GM19025 (cell line): ENCODE data around the gene SS18L1.

Experiments used
- ATAC-seq: cut with Tn5 transposase; IDR thresholded peaks from one replicate; pipeline ENCODE4 v1.9.1; 2021; ENCODE audit warnings: mild to moderate bottlenecking, low read depth, moderate library complexity; ENCODE audit not compliant: unreplicated experiment

The SS18L1 gene

DNA sequence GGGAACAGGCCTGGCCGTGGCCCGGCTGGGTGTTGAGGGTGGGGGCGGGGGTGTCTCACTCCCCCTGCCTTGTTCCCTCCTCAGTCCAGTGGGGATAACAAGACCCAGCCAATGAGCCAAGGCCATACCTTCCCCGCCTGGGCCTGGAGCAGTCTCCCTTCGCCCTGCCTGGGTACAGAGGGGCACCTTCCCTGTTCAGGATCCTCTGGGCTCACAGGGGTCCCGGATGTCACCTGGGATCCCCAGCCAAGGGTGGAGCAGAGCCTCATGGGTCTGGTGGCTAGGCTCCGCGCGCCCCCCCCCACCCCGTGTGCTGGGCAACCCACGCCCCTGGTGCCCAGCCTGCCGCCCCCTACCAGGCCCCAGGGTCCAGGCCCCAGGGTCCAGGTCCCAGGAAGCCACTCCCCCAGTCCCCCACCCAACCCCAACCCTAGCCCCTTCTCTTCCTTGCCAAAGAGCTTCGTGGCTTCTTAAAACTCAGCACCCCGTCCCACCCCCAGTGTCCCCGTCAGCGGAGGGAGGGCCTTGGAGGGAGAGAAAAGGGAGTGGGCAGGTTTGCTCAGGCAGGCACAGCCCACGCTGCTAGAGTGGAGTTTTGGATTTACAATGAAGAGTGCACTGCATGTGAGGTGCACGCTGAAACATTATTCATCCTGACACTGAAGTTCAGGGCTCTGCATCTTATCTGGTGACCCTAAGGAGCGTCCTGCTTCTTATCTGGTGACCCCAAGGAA, 64.7 kb downstream of the SS18L1 start:
- ATAC-seq, result no peak

DNA sequence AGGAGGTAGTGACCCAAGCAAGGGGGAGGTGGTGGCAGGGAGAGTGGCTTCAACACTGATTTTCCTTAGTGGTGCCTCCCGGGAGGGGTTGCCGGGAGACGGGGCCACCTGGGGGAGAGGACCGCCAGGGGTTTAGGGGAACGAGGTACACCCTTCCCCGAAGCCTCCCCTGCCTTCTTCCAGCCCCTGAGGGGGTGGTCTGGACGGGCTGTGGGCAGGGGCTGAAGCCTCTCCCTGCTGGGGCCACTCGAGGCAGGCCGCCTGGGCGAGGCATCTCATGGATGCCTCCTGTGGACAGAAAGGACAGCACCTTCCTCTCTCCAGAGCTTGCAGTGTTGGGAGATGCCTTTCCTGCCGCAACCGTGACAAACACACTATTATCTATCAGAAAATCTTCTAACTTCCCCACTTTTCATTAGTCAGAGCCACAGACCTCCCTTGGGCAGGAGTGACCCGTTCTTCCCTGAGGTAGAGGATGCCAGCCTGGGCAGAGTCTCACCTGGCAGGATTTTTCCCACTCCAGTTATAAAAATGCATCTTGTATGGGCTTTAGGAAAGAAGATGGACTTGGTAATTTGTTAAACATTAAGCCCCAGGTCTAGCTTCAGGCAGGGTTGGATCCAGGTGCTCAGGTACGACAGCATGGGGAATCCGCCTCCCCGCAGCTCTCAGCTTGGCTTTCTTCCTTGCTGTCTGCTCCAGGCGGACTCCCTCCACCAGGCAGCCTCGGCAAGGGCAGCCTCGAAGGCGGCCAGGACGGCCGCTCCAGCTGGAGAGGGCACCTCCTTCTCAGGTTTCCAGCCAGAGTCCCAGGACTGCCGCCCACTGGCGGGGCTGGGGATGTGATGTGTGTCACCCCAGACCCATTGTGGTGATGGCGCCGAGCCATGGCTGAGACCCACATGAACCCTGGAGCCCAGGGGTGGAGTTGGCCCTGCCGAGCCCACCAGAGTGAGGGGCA, 65.5 kb downstream of the SS18L1 start:
- ATAC-seq, result no peak

DNA sequence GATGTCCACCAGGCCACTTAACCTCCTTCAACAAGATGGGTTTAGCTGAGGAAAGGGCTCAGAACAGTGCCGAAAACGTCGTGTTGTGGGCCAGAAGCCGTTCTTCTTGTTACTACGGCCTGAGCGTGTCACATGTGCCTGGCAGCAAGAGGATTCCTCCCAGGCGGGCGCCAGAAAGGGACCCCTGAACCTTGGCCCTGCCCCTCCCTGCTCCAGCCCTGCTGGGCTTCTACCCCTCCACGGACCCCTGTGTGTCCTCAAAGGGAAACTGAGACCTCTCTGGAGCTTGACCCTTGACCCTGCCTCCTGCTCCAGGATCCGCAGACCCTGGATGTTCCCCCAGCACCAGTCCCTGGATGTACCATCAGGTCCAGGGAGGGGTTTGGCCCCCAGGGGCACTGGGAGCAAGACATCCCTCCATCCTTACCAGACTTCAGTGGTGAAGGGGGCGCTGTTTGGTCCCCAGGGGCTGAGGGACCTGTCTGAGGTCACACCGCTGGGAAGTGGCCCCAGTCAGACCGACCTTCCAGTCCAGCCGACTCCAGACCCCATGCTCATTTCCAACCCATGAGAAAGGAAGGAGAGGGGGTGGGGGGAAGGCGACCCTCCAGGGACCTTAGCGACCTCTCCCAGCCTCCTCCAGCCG, 66.4 kb downstream of the SS18L1 start:
- ATAC-seq, result no peak

DNA sequence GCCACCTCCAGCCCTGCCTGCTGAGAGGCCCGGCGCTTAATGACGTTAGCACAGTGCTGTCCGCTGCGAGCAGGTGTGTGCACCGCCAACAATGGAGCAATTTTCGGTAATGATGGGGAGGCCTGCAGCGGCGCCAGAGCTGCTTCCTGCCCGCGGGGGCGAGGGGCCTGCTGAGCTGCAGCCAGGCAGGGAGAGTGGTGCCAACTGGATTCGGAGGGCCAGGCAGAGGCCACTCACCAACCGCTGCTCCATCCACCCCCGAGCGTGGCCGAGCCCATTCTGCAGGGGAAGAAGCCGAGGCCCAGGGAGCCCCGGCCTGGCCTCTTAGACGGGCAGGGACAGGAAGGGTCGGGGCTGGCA, 66.9 kb downstream of the SS18L1 start:
- no peak for ATAC-seq

DNA sequence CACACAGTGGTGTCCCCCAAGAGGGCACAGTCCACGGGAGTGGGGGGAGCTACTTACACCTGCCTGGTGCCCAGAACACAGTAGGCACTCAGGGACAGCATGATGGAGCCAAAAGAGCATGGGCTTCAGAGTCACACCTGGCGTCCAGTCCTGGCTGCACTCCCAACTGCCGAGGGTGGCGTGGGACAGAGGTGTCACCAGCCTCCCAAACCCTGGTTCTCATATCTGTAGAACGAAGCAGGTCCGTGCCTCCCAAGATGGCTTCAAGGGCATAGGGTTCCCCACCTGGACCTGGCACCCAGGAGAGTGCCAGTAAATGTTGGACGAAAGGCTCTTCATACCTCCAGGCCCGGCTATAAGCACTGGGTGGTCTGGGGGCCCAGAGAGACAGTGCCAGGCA, 67.6 kb downstream of the SS18L1 start:
- no peak for ATAC-seq

DNA sequence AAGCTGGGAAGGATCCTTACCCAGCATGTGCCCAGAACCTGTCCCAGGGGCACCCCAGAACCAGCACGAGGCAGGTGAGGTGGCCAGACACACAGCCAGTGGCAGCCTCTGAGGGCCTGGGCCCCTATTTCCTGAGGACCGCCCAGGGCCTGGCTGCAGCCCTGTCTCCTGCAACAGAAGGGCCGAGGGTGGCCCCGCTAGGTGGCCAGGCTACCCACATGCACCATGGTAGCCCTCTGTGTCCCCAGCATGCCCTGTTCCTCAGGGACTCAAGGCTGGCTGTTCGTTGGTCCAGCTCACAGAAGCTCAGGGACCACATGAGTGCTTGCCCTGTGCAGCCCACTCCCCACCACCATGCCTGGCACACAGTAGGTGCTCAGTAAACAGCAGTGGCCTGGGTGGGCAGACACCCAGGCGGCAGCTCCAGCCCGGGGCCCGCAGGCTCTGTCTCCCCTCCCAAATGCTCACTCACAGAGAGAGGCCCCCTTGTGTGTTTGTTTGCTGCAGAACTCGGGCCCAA, 68.3 kb downstream of the SS18L1 start:
- no peak for ATAC-seq

DNA sequence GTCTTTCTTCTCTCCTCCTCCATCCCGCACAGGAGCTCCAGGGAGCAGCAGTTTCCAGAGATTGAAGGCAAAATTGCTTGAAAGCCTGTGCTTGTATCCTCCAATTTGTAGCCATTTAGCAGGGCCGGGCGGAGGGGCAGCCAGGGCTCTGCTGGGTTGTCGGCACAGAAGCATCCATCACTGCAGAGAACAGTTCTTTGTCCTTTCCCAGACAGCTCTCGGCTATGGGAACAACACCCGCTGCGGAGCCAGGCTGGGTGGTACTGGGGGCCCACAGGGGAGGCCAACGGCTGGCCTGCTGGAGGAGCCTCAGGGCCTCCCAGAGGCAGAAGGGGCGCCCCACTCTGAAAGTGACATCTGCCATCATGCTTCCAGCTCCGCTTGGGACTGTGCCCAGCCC, 68.7 kb downstream of the SS18L1 start:
- no peak for ATAC-seq

DNA sequence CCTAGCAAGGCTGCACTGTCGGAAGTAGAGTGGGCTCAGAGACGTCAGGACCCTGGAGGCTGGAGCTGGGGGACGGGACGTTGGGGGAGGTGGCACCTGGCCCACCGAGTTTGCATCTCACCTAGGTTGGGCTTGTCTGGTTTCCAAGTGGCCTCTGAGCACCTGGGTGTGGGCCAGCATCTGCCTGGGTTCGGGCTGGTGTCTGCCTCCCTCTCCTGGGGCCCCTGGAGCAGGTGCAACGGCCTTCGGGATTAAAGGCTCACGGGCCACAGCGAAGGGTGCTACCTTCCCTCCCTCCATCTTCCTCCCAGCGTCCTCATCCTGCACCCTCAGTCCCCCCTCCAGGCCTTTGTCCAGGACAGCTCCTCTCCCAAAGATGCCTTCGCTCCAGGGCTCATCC, 70.5 kb downstream of the SS18L1 start:
- no peak for ATAC-seq

DNA sequence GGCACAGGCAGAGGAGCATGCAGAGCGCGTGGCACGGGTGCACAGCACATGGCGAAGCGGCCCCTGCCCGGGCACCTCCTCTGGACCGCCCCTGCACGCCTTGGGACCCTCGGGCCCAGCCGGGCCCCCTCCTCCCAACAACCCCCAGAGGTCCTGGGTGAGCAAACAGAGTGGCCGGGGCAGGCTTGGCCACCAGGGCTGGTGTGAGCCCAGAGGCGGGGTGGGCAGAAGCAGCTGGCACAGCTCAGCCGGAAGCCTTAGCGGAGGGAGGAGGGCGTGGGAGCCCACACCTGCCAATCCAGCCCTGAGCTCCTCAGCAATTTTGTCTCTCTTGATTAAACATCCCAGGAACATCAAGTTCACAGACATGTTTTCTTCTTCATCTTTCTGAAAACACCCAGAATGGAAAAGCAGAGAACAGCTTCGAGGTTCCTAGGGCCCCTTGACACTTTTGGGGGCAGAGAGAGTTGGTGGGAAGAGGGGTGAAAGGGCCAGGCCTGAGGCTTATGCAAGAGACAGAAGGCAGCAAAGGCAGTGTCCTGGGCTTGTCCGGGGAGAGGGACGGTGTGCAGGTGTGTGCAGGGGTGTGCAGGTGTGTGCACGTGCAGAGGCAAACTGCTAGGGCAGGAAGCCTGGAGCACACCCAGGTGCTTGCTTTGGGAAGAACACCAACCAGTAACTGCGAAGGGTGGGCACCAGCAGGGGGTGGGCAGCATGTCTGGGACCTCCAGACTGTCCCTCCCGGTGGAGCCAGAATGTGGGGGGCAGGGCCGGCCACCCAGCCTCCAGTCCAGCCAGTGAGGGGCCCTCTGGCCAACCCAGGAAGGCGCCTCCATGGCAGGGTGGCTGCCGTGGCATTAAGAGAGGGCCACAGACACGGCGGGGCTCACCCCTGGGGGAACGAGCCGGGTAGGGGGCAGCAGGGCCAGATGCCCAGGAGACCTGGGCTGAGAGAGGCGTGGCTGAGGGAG, 71.7 kb downstream of the SS18L1 start:
- no peak for ATAC-seq

DNA sequence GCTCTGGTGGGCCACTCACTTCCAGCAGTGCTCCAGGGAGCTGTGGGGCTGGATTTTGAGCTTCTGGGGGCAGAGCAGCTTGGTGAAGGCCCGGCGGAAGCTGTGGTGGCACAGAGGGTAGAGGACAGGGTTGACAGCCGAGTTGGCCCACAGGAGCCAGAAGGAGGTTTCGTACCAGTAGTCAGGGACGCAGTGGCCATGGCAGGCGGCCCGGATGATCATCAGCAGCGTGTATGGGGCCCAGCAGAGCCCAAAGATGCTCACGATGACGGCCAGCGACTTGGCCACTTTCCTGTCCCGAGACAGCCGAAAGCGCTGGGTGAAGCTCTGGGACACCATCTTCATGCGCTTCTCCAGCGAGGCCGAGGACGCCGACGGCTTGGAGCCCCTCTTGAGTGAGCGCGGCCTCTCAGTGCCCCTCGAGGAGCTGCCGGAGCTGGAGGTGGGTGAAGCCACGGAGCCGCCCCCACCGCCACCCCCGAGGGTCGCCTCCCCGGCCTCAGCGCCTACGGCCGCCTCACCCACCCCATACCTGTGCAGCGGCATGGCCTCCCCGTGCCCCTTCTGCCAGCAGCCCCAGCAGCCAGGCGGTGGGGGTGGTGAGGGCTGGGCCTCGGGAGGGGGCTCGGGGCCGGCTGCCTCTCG, 72.5 kb downstream of the SS18L1 start:
- ATAC-seq, result no peak

DNA sequence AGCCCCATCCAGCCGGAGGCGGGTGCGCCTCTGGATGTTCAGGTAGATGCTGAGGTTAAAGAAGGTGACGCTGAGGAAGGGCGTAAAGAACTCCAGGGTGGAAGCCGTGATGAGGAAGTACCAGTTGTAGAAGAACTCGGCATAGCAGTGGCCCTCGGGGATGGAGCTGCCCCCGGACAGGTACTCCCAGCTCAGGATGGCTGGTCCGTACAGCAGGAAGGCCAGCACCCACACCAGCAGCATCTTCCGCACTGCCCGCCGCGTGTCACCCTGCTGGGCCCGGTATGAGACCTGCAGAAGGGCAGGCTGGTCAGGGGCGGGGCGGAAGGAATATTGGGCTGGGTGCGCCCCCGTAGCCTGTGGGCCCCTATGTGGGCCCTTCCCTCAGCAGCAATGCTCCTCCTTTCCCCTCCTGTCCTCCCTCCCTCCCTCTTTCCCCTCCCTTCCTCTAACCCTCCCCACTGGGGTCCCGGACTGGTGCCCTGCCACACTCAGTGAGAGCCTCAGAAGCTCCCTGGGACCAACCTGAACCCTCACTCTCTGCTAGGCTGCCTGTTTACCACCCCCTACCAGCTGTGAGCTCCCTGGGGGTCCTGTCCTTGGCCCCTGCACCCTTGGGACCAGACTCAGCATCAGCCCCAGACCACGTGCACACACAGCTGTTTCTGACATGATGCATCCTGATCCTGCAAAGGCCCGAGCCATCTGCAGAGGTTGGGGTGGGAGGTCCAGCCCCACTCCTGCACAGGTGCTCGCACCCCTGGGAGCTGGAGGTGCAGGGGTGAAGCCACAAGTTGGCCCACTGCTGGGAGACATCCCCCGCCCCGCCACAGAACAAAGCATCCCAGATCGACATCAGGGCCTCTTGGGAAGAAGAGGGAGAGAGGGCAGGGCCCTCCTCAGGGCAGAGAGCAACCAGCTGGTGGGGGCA, 73.3 kb downstream of the SS18L1 start:
- no peak for ATAC-seq

DNA sequence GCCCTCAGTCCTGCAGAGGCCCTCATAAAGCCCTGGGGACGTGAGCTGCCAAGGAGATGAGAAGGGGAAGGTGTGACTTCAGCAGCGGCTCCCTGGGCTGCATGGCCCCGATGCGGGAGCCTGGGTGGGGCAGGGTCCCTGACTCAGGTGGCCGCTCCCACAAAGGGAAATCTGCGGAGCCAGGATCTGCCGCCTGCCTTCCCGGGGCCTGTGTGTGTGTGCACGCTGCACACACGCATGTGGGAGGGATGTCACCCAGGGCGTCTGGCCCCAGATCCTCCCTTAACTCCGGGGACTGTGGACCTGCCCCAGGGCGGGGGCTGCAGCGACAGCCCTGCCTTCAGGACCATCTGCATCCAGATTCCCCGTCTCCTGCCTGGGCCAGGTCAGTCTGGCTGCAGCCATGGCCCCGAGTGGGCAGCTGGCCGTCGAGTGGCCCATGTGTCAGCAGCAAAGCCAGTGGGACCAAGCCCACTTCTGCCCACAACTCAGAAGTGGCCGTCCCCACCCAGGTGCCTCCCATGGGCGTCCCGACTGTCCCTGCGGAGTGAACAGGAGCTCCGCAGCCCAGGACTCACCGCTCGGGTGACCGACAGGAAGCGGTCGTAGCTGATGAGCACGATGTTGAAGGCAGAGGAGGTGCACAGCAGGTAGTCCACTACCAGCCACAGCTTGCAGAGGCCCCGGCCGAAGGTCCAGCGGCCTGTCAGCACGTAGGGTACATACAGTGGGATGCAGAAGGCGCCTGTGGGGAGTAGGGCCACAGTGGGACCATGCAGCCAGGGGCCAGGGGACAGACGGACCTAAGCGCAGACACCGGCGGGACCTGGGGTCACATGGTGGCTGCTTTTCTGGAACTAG, 74.6 kb downstream of the SS18L1 start:
- no peak for ATAC-seq

DNA sequence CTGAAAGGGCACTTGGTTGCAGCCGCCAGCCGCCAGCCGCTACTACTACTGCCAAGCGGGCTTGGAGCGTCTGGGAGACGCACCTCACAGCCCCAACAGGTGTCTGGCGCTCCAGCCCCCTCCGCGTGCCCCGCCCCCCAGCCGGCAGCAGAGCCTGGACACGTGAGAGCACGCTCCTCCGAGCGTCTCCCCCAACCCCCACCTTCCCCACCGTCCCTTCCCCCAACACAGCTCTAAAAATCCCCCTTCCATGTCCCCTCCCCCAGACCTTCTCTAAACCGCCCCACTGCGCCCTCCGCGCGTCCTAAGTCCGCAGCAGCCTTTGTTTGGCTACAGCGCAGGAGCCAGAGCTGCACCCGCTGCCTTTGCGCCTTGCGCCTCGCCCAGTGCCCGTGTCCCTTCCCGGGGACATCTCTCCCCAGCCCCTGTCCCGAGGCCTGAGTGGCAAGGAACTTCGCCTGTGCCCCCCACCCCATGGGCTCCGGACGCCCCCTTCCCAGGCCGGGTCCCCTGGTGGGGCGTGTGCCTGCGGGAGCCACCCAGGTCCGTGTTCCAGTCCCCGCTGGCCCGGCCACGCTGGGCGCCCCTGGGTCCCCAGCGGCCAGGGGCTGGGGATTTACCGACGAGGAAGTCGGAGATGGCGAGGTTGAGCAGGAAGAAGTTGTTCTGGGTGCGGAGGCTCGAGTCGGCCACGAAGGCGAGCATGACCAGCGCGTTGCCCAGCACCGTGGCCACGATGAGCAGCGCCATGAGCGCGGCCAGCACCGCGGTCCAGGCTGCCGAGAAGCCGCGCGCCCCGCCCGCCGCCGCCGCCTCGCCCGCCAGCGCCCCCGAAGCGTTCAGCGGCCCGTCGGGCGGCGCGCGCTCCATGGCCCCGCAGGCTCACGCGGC, 75.8 kb downstream of the SS18L1 start:
- no peak for ATAC-seq

DNA sequence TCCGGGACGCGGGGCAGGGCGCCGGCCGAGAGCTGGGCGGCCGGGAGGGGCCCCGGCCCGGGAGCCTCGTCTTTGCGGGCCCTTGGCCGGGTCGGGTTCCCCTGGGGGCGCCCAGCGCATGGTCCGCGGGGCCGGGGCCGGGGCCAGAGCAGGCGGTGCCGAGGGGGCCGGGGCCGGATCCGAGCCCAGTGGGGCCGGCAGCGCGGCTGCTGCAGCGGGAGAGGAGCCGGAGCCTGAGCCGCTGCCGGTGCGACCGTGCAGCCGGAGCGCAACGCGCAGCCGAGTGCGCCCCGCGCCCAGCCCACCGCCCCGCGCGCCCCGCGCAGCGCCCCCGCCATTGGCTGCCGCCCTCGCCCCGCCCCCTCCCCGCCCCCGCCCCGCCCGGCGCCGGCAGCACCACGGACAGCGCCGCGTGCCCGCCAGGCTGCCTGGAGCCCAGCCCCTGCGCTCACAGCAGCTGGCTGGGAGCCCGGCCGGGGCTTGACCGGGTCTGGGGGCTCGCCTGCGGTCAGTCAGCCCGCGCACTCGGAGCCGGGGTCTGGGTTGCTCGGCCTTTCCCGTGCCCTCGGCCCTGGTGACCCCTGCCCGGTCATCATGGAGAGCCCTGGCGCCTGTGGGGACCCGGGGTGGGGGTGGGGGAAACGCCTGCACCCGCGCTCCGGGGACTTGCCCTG, 76.6 kb downstream of the SS18L1 start, which contains the start of gene HRH3:
TSS of gene HRH3 (minus strand) at position 287 of the 674 bp plus-strand sequence. CDS start 308 bp downstream, outside the sequence.
- no peak for ATAC-seq

DNA sequence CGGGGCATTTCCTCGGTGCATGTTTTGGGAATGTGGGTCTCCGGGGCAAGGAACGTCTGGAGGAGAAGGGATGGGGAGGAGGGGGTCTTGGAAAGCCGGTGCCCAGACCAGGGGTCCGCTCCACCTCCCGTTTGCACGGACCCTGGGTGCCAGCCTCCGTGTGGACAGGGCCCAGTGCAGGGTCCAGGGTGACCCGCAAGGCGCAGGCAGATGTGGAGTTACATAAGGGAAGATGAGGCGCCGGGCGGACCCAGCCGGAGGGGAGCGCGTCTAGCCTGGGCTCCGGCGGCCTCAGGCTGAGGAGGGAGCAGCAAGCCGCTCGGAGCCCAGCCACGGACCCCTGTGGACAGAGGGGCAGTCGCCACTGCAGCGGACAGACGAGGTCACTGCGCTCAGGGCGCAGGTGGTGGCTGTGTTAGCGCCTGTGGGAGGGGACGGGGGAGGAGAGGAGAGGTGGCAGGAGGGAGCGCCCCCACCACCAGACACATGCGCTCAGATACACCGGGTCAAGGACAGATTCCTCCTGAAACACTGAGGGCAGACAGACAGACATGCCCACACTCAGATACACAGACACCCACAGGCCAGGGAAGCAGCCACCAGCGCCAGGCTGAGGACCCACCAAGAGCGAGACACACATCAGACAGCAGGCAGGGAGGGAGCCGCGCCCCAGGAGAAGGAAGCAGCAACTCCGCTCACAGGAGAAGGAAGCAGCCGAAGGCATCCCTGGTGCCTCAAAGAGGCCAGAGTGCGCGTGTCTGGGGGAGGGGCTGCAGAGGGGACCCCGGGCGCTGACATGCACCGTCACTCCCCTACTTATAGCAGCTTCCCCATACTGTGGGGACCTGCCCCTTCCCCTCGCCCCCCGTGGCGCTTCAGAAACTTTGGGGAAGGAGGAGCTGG, 77.3 kb downstream of the SS18L1 start:
- ATAC-seq, result no peak
